IMR-90 (cell line): ENCODE results near the gene CLASRP. TPM values are rescaled to one million over a fixed set of nuclear protein-coding genes. Genes with fewer than 3 reads are reported as not detected.

Experiments
- ATAC-seq: fragments of 200-7000 bp; cut with Tn5 transposase; 2 replicates; pipeline ENCODE4 v1.9.1; 2020; ENCODE audit warnings: low read depth, mild to moderate bottlenecking, moderate library complexity
- BruUV-seq: library from RNA; stranded (reverse); fragments of 400-500 nt; replicated peaks from 2 replicates; lab custom pipeline; 2021; lab: Mats Ljungman, UMichigan
- CTCF ChIA-PET: fragments of 300-600 bp; formaldehyde crosslinking; extraction: SDS; loops from one replicate; lab custom pipeline; 2021; ENCODE audit warnings: antibody characterized with exemption; lab: Yijun Ruan, JAX
- POLR2A ChIA-PET: fragments of 300-600 bp; sonication (Branson Sonifier 250); formaldehyde crosslinking; loops from one replicate; lab custom pipeline; 2022; ENCODE audit warnings: antibody characterized with exemption; ENCODE audit not compliant: unreplicated experiment; lab: Charles Lee
- DNase-seq: peaks from one replicate; pipeline ENCODE4 v3.0.0; 2013
- H2AFZ ChIP-seq: replicated peaks from 2 replicates; pipeline ENCODE3; 2013; ENCODE audit warnings: low read length, mild to moderate bottlenecking; ENCODE audit not compliant: poor library complexity
- H2AK5ac ChIP-seq: 2 replicates; pipeline ENCODE4 v1.6.1; 2013; ENCODE audit warnings: low read depth, low read length, inconsistent platforms
- H2AK9ac ChIP-seq: replicated peaks from 2 replicates; pipeline ENCODE3; 2013; ENCODE audit warnings: mild to moderate bottlenecking, low read depth, low read length, moderate library complexity; ENCODE audit not compliant: poor library complexity
- H2BK120ac ChIP-seq: 2 replicates; pipeline ENCODE4 v1.6.1; 2013; ENCODE audit warnings: low read depth, low read length, inconsistent platforms
- H2BK15ac ChIP-seq: 3 replicates; pipeline ENCODE4 v1.6.1; 2013; ENCODE audit warnings: low read depth, low read length, inconsistent platforms
- H2BK20ac ChIP-seq: 2 replicates; pipeline ENCODE4 v1.6.1; 2013; ENCODE audit warnings: low read depth, mild to moderate bottlenecking, inconsistent platforms, low read length, moderate library complexity
- H2BK5ac ChIP-seq: 2 replicates; pipeline ENCODE4 v1.6.1; 2013; ENCODE audit warnings: mild to moderate bottlenecking, low read depth, low read length, inconsistent platforms; ENCODE audit not compliant: poor library complexity, severe bottlenecking
- H3K14ac ChIP-seq: replicated peaks from 2 replicates; pipeline ENCODE4 v1.6.1; 2013; ENCODE audit warnings: low read depth, low read length, inconsistent platforms
- H3K18ac ChIP-seq: 2 replicates; pipeline ENCODE4 v1.6.1; 2013; ENCODE audit warnings: low read depth, low read length, control low read depth
- H3K23ac ChIP-seq: 2 replicates; pipeline ENCODE4 v1.6.1; 2013; ENCODE audit warnings: low read depth, low read length, inconsistent platforms
- H3K27ac ChIP-seq: 2 replicates; pipeline ENCODE4 v1.5.1; 2013; ENCODE audit warnings: mild to moderate bottlenecking, control low read depth, low read length; ENCODE audit not compliant: insufficient read depth
- H3K27me3 ChIP-seq: 2 replicates; pipeline ENCODE4 v1.6.1; 2013; ENCODE audit warnings: low read length; ENCODE audit not compliant: control insufficient read depth, insufficient read depth
- H3K36me3 ChIP-seq: 2 replicates; pipeline ENCODE4 v1.6.1; 2013; ENCODE audit warnings: low read length, mixed read lengths; ENCODE audit not compliant: control insufficient read depth, insufficient read depth
- H3K4ac ChIP-seq: 2 replicates; pipeline ENCODE4 v1.6.1; 2013; ENCODE audit warnings: low read depth, low read length, inconsistent platforms
- H3K4me1 ChIP-seq: 2 replicates; pipeline ENCODE4 v1.6.1; 2013; ENCODE audit warnings: low read length, mixed read lengths; ENCODE audit not compliant: control insufficient read depth, insufficient read depth
- H3K4me2 ChIP-seq: 2 replicates; pipeline ENCODE4 v1.6.1; 2013; ENCODE audit warnings: low read depth, mild to moderate bottlenecking, control low read depth, low read length, moderate library complexity
- H3K4me3 ChIP-seq: 2 replicates; pipeline ENCODE4 v1.5.1; 2013; ENCODE audit warnings: low read depth, mild to moderate bottlenecking, control low read depth, low read length, moderate library complexity; ENCODE audit not compliant: insufficient read depth
- H3K56ac ChIP-seq: 2 replicates; pipeline ENCODE4 v1.6.1; 2013; ENCODE audit warnings: low read length, inconsistent platforms; ENCODE audit not compliant: insufficient read depth; ENCODE audit errors: extremely low read depth
- H3K79me1 ChIP-seq, 2 experiments: 2 replicates each; pipeline ENCODE4 v1.6.1; 2013; ENCODE audit warnings: low read length in 2 of 2, inconsistent platforms in 1 of 2, low read depth in 1 of 2
- H3K9ac ChIP-seq: 2 replicates; pipeline ENCODE4 v1.6.1; 2013; ENCODE audit warnings: low read depth, low read length, control low read depth
- H3K9me1 ChIP-seq: 2 replicates; pipeline ENCODE4 v1.6.1; 2013; ENCODE audit warnings: low read length, inconsistent platforms; ENCODE audit not compliant: insufficient read depth
- H3K9me3 ChIP-seq: 2 replicates; pipeline ENCODE4 v1.6.1; 2013; ENCODE audit warnings: low read length; ENCODE audit not compliant: control insufficient read depth, insufficient read depth
- H4K20me1 ChIP-seq: 2 replicates; pipeline ENCODE4 v1.6.1; 2013; ENCODE audit warnings: low read length, inconsistent platforms; ENCODE audit not compliant: insufficient read depth
- H4K5ac ChIP-seq: 2 replicates; pipeline ENCODE4 v1.6.1; 2013; ENCODE audit warnings: mild to moderate bottlenecking, low read depth, low read length, control low read depth
- H4K8ac ChIP-seq, 2 experiments: 2 replicates each; pipeline ENCODE4 v1.6.1; 2013; ENCODE audit warnings: low read depth in 2 of 2, low read length in 2 of 2, control low read depth in 1 of 2, inconsistent platforms in 1 of 2
- H4K91ac ChIP-seq: 2 replicates; pipeline ENCODE4 v1.6.1; 2013; ENCODE audit warnings: low read depth, low read length, inconsistent platforms; ENCODE audit not compliant: insufficient read depth
- MXI1 ChIP-seq: IDR thresholded peaks from 2 replicates; pipeline ENCODE4 v1.6.1; 2012; ENCODE audit warnings: low read depth, mild to moderate bottlenecking, low read length, moderate library complexity, borderline replicate concordance
- WGBS, 2 experiments: methylation state at CpG; one replicate each; pipeline versions ENCODE4 v1.1.5 to v1.1.7; 2013; ENCODE audit warnings: missing lambda C conversion rate in 2 of 2; ENCODE audit not compliant: insufficient read length in 1 of 2; ENCODE audit errors: extremely low coverage in 2 of 2; 5-methylcytosine and 5-hydroxymethylcytosine counted together
- dilution Hi-C: fragments of 300-500 bp; cut with HindIII; formaldehyde crosslinking; loops from one replicate; pipeline ENCODE4 v1.14.3; 2018; ENCODE audit warnings: low sequenced_read_pairs; ENCODE audit not compliant: unreplicated experiment
- in situ Hi-C: fragments of 300-500 bp; cut with MboI; formaldehyde crosslinking; loops from 3 replicates; pipeline ENCODE4 v1.14.3; 2019; ENCODE audit warnings: low sequenced_read_pairs, inconsistent platforms, mixed read lengths
- intact Hi-C: fragments of 100-400 bp; cut with micrococcal nuclease; formaldehyde crosslinking; loops from 2 replicates; pipeline ENCODE4 v1.10.0; 2022
- polyA plus RNA-seq, 3 experiments: library from polyadenylated mRNA; depleted of rRNA; stranded (reverse); fragments of >200 nt; gene quantifications; 2 replicates each; pipeline ENCODE4 v1.2.3, GENCODE V29; 2012; ENCODE audit warnings: low replicate concordance in 1 of 3
- total RNA-seq: library from RNA; depleted of rRNA; stranded (reverse); fragments of >200 nt; gene quantifications from 2 replicates; pipeline ENCODE4 v1.2.3, GENCODE V29; 2012

The CLASRP gene
- total and polyA plus RNA-seq, 2 of the 4 experiments (the other 2 are of a cell fraction), result 19.9 to 31.7 TPM

DNA sequence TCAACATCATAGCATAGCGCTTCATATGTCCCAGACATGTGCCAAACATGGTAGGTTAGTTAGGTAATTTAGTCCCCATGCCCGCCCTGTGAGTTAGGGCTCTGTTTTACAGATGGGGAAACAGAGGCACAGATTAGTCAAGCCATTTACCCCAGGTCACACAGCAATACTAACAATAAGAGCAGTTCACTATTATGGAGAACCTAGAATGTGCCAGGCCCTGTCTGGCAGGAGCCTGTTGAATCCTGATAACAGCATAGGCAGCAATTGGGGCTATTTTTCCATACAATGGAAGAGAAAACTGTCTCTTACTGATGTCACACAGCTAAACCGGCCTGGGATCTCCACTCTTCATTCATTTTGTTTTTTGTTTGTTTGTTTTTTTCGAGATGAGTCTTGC, 47.6 kb downstream of the CLASRP start:
- in situ Hi-C loops, result no loop called here
- intact Hi-C loops, result no loop called here
- Histone ChIP-seq H3K27me3 (no peaks in the 10 kb centered on the region), H2BK20ac (no peak overlapping the region), H3K4me2 (no peak overlapping the region), H2AK5ac (no peak overlapping the region), H4K8ac (no peak overlapping the region), H3K4ac (no peak overlapping the region), H2AK9ac (no peak overlapping the region), H3K18ac (no peak overlapping the region), H3K14ac (no peak overlapping the region), H2BK120ac (no peak overlapping the region), H4K5ac (no peak overlapping the region), H3K9me1 (no peaks in the 10 kb centered on the region), H3K4me3 (no peak overlapping the region), H3K79me1 (peaks cover 19 to 55% of the 10 kb centered on the region in 2 experiments), H3K9ac (no peak overlapping the region), H4K91ac (no peak overlapping the region), H3K23ac (no peak overlapping the region), H4K20me1 (peaks cover 7% of the 10 kb centered on the region), H2AFZ (no peak overlapping the region), H3K56ac (no peak overlapping the region), H3K4me1 (peaks cover 4% of the 10 kb centered on the region; the same call in 1 of the 2 replicates), H3K27ac (no peak overlapping the region), H3K9me3 (no peaks in the 10 kb centered on the region), H2BK15ac (no peak overlapping the region), H2BK5ac (no peak overlapping the region), H3K36me3 (peaks cover 21% of the 10 kb centered on the region)
- DNase-seq, result no peak
- TF ChIP-seq MXI1, result no peak
- WGBS, 2 experiments, result 89% methylated on average over 1 of the region's 4 CpGs; no CpG with 5 or more reads in 1 of the 2 experiments
- dilution Hi-C loops, result no loop called here
- ATAC-seq, result no peak
- CTCF ChIA-PET, result no interaction called here
- POLR2A ChIA-PET, result no interaction called here
- BruUV-seq, result no TSS peak
